Liver (tissue), 9 donors: Measurements from ENCODE around the gene LTBP2. TPM values are rescaled to one million over a fixed set of nuclear protein-coding genes. Genes with fewer than 3 reads are reported as not detected.

Experiments
- DNase-seq: peaks from one replicate; pipeline ENCODE4 v3.0.0-alpha.2; 2017; ENCODE audit warnings: low spot score
- H3K27ac ChIP-seq, 2 donors: one replicate each; pipeline ENCODE4 v1.7.0; 2013; ENCODE audit warnings: inconsistent platforms in 2 of 2, low read length in 2 of 2, control low read depth in 1 of 2, low read depth in 1 of 2, mild to moderate bottlenecking in 1 of 2
- H3K27me3 ChIP-seq, 4 donors: one replicate each; pipeline versions ENCODE4 v1.6.1 to v1.7.0; 2013; ENCODE audit warnings: low read length in 3 of 4, inconsistent platforms in 1 of 4, mild to moderate bottlenecking in 1 of 4, moderate library complexity in 1 of 4; ENCODE audit not compliant: control insufficient read depth in 4 of 4, insufficient read depth in 4 of 4
- H3K36me3 ChIP-seq, 4 donors: one replicate each; pipeline versions ENCODE4 v1.6.1 to v1.7.0; 2013; ENCODE audit warnings: low read length in 3 of 4, mild to moderate bottlenecking in 3 of 4, low read depth in 1 of 4, moderate library complexity in 1 of 4; ENCODE audit not compliant: control insufficient read depth in 4 of 4, insufficient read depth in 3 of 4
- H3K4me1 ChIP-seq, 4 donors: one replicate each; pipeline versions ENCODE4 v1.6.1 to v1.7.0; 2013; ENCODE audit warnings: low read length in 3 of 4, mild to moderate bottlenecking in 3 of 4, moderate library complexity in 1 of 4; ENCODE audit not compliant: control insufficient read depth in 4 of 4, insufficient read depth in 4 of 4
- H3K4me3 ChIP-seq, 3 donors: one replicate each; pipeline versions ENCODE4 v1.6.1 to v1.7.0; 2013; ENCODE audit warnings: low read length in 3 of 3, control low read depth in 1 of 3, low read depth in 1 of 3, mild to moderate bottlenecking in 1 of 3
- H3K9ac ChIP-seq, 2 donors: one replicate each; pipeline ENCODE4 v1.7.0; 2013; ENCODE audit warnings: low read length in 2 of 2, mild to moderate bottlenecking in 2 of 2, moderate library complexity in 2 of 2, control low read depth in 1 of 2, low read depth in 1 of 2
- H3K9me3 ChIP-seq, 4 donors: one replicate each; pipeline versions ENCODE4 v1.6.1 to v1.7.0; 2013; ENCODE audit warnings: low read length in 3 of 4; ENCODE audit not compliant: control insufficient read depth in 4 of 4
- EGR1 ChIP-seq, 2 donors: IDR thresholded peaks; 2 replicates each; pipeline ENCODE4 v1.6.1; 2016 to 2018; ENCODE audit warnings: antibody characterized with exemption in 2 of 2, low read depth in 2 of 2
- FOXA1 ChIP-seq: IDR thresholded peaks from 2 replicates; pipeline ENCODE4 v1.6.1; 2016; ENCODE audit warnings: antibody characterized with exemption
- FOXA2 ChIP-seq: IDR thresholded peaks from 2 replicates; pipeline ENCODE4 v1.6.1; 2016; ENCODE audit warnings: antibody characterized with exemption
- GABPA ChIP-seq, 2 donors: IDR thresholded peaks in 1 of 2; conservative IDR thresholded peaks in 1 of 2; 2 replicates each; pipeline ENCODE4 v1.6.1; 2016; ENCODE audit warnings: antibody characterized with exemption in 2 of 2, mild to moderate bottlenecking in 1 of 2, moderate library complexity in 1 of 2
- HNF4A ChIP-seq, 2 donors: conservative IDR thresholded peaks; 2 replicates each; pipeline ENCODE4 v1.6.1; 2016; ENCODE audit warnings: antibody characterized with exemption in 2 of 2, mild to moderate bottlenecking in 2 of 2
- JUND ChIP-seq, 2 donors: IDR thresholded peaks; 2 replicates each; pipeline ENCODE4 v1.6.1; 2016; ENCODE audit warnings: antibody characterized with exemption in 2 of 2
- NR2F2 ChIP-seq: IDR thresholded peaks from 2 replicates; pipeline ENCODE4 v1.6.1; 2016; ENCODE audit warnings: antibody characterized with exemption
- RXRA ChIP-seq, 2 donors: IDR thresholded peaks; 2 replicates each; pipeline ENCODE4 v1.6.1; 2017 to 2018; ENCODE audit warnings: antibody characterized with exemption in 2 of 2, mild to moderate bottlenecking in 1 of 2
- SP1 ChIP-seq: IDR thresholded peaks from 2 replicates; pipeline ENCODE4 v1.6.1; 2018; ENCODE audit warnings: antibody characterized with exemption, mild to moderate bottlenecking
- TAF1 ChIP-seq: conservative IDR thresholded peaks from 2 replicates; pipeline ENCODE4 v1.6.1; 2016; ENCODE audit warnings: antibody characterized with exemption, mild to moderate bottlenecking
- YY1 ChIP-seq: IDR thresholded peaks from 2 replicates; pipeline ENCODE4 v1.6.1; 2016; ENCODE audit warnings: antibody characterized with exemption, mild to moderate bottlenecking
- WGBS: extraction: QIAGEN DNeasy Blood & Tissue Kit; methylation state at CpG from one replicate; pipeline ENCODE4 v1.1.7; 2013; 5-methylcytosine and 5-hydroxymethylcytosine counted together
- polyA plus RNA-seq, 2 donors: library from polyadenylated mRNA; stranded (reverse) in 1 of 2; unstranded in 1 of 2; fragments of 200-250 nt in 1 of 2; fragments of >200 nt in 1 of 2; fragmentation: Nextera tagmentation in 1 of 2; extraction: Ambion mirVana in 1 of 2; gene quantifications; one replicate each; pipeline versions ENCODE4 v1.2.1 to v1.2.3, GENCODE V29; 2013 to 2015
- total RNA-seq, 2 donors: library from RNA; depleted of rRNA; stranded (reverse); fragments of >200 nt; gene quantifications; one replicate each; pipeline ENCODE4 v1.2.3, GENCODE V29; 2014
- TF ChIP-seq, protein P1 (sequence below): fragments of 150-350 bp; IDR thresholded peaks from 2 replicates; pipeline ENCODE4 v1.5.1; 2017; ENCODE audit warnings: improper control_type of control experiment, low read depth, low read length; ENCODE audit not compliant: missing input control
- TF ChIP-seq, protein P2 (sequence below): IDR thresholded peaks from 2 replicates; pipeline ENCODE4 v1.6.1; 2016; ENCODE audit warnings: antibody characterized with exemption
- TF ChIP-seq, protein P3 (sequence below): IDR thresholded peaks from 2 replicates; pipeline ENCODE4 v1.6.1; 2016; ENCODE audit warnings: antibody characterized with exemption
- TF ChIP-seq, protein P4 (sequence below): IDR thresholded peaks from 2 replicates; pipeline ENCODE4 v1.6.1; 2016; ENCODE audit warnings: antibody characterized with exemption, mild to moderate bottlenecking
- donor health status: healthy.
- donor health status: healthy.
- donor health status: healthy.
- donor health status: healthy.
- donor health status: healthy.

LTBP2 gene
- total and polyA plus RNA-seq, 4 donors: 0.24 to 1.3 (median 0.89) TPM

DNA sequence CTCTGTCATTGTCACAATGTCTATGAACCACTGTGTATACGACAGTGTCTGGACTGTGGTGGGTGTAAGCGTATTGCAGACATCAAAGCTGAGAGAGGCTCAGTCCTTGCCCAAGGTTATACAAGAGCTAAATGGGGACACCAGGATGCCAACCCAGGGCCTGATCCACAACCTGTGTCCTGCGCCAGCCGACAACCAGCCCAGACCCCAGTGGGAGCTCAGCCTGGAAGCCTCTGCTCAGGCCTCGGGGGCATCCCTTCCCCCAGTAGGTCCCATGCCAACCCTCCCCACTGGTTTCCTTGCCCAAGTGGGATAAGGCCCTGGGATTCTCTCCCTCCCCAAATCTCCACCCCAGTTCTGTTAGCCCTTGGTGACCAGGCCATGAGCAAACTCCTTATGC is 54.3 kb downstream of the LTBP2 start (continued):
- TF ChIP-seq, protein P1, sequence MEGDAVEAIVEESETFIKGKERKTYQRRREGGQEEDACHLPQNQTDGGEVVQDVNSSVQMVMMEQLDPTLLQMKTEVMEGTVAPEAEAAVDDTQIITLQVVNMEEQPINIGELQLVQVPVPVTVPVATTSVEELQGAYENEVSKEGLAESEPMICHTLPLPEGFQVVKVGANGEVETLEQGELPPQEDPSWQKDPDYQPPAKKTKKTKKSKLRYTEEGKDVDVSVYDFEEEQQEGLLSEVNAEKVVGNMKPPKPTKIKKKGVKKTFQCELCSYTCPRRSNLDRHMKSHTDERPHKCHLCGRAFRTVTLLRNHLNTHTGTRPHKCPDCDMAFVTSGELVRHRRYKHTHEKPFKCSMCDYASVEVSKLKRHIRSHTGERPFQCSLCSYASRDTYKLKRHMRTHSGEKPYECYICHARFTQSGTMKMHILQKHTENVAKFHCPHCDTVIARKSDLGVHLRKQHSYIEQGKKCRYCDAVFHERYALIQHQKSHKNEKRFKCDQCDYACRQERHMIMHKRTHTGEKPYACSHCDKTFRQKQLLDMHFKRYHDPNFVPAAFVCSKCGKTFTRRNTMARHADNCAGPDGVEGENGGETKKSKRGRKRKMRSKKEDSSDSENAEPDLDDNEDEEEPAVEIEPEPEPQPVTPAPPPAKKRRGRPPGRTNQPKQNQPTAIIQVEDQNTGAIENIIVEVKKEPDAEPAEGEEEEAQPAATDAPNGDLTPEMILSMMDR: no peak
- TF ChIP-seq HNF4A (conservative IDR thresholded peaks at IDR 0.05): no peak
- TF ChIP-seq NR2F2: no peak
- TF ChIP-seq FOXA1: no peak
- TF ChIP-seq FOXA2: no peak

DNA sequence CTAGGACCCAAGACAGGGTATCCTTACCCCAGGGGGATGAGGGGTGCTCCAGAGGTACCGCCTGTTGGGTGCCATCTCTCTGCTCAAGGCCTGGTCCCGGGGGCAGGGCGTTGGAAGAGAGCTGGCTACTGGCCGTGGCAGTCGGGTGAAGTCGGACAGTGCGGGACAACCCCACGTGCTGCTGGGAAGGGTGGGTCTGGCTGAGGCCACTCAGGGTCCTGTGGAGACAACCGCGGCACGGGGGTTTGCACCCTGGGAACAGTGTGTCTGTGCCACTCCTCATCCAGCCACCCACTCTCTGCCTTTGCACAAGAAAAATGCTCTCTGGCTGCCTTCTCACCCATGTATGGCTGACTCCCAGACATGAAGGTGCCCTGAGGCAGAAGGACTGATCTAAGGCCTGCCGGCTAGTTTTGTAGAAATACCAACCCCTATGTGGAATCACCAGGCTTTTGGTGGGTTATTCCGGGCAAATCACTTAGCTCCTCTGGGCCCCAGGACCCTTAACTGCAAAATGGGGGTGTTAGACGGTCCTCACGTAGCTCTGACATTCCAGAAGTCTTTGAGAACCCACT is 56.5 kb downstream of the LTBP2 start:
- no peak for DNase-seq
- no peaks in the 10 kb centered on the region for H3K4me1 ChIP-seq
- H3K9me3 ChIP-seq: no peaks in the 10 kb centered on the region
- no peak for TF ChIP-seq JUND (IDR thresholded peaks at IDR 0.05)
- TF ChIP-seq, protein P1: no peak
- TF ChIP-seq, protein P2, sequence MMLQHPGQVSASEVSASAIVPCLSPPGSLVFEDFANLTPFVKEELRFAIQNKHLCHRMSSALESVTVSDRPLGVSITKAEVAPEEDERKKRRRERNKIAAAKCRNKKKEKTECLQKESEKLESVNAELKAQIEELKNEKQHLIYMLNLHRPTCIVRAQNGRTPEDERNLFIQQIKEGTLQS: no peak
- no peak for TF ChIP-seq YY1
- TF ChIP-seq RXRA (IDR thresholded peaks at IDR 0.05): no peak
- TF ChIP-seq FOXA2: no peak
- TF ChIP-seq TAF1: no peak
- H3K27ac ChIP-seq: no peak overlapping the region
- WGBS: 94% methylated on average over 15 of the region's 15 CpGs
- no peak overlapping the region for H3K4me3 ChIP-seq
- no peak overlapping the region for H3K9ac ChIP-seq
- H3K27me3 ChIP-seq: no peaks in the 10 kb centered on the region
- H3K36me3 ChIP-seq: no peaks in the 10 kb centered on the region

DNA sequence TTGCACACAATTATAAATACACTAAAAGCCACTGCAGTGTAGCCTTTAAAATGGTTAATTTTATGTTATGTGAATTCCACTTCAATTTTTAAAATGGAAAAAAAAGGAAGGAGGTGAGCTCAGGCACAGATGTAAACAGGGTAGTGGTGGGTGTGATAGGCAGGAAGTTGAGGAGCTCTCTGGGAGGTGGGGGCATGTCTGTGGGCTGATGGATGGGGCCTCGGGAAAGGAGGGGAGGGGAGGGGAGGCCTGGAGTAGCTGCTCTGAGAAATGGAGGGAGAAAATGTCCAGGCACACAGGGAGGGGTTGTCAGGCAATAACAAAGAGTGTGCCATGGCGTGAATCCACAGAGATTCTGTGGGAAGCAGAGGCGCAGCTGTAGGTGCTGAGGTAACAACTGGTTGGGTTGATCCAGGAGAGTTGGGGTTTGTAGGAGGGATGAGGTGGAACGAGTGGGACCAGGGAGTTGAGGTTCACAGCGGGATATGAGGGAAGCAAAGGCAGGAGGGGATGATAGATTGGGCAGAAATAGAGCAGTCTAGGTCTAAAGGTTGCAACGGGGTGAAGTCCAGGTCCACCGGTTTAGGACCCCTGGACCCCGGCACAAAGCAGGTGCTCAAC is 57.2 kb downstream of the LTBP2 start:
- no peaks in the 10 kb centered on the region for H3K27me3 ChIP-seq
- DNase-seq: no peak
- no peak overlapping the region for H3K4me3 ChIP-seq
- no peak overlapping the region for H3K27ac ChIP-seq
- 79% methylated on average over 8 of the region's 8 CpGs for WGBS
- H3K4me1 ChIP-seq: no peaks in the 10 kb centered on the region
- H3K9me3 ChIP-seq: no peaks in the 10 kb centered on the region
- no peak overlapping the region for H3K9ac ChIP-seq
- H3K36me3 ChIP-seq: no peaks in the 10 kb centered on the region
- TF ChIP-seq YY1 (no peak), GABPA (IDR thresholded peaks at IDR 0.05 in 1 of 2, conservative IDR thresholded peaks at IDR 0.05 in 1 of 2) (no peak), HNF4A (conservative IDR thresholded peaks at IDR 0.05) (no peak), RXRA (IDR thresholded peaks at IDR 0.05) (no peak), TAF1 (no peak), SP1 (no peak), FOXA1 (no peak), NR2F2 (no peak), EGR1 (IDR thresholded peaks at IDR 0.05; ENCODE audit: low read depth in 2 of 2) (no peak), JUND (IDR thresholded peaks at IDR 0.05) (no peak)
- TF ChIP-seq, protein P3, sequence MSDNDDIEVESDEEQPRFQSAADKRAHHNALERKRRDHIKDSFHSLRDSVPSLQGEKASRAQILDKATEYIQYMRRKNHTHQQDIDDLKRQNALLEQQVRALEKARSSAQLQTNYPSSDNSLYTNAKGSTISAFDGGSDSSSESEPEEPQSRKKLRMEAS: no peak
- TF ChIP-seq, protein P1: no peak
- TF ChIP-seq, protein P2: no peak
- TF ChIP-seq, protein P4, sequence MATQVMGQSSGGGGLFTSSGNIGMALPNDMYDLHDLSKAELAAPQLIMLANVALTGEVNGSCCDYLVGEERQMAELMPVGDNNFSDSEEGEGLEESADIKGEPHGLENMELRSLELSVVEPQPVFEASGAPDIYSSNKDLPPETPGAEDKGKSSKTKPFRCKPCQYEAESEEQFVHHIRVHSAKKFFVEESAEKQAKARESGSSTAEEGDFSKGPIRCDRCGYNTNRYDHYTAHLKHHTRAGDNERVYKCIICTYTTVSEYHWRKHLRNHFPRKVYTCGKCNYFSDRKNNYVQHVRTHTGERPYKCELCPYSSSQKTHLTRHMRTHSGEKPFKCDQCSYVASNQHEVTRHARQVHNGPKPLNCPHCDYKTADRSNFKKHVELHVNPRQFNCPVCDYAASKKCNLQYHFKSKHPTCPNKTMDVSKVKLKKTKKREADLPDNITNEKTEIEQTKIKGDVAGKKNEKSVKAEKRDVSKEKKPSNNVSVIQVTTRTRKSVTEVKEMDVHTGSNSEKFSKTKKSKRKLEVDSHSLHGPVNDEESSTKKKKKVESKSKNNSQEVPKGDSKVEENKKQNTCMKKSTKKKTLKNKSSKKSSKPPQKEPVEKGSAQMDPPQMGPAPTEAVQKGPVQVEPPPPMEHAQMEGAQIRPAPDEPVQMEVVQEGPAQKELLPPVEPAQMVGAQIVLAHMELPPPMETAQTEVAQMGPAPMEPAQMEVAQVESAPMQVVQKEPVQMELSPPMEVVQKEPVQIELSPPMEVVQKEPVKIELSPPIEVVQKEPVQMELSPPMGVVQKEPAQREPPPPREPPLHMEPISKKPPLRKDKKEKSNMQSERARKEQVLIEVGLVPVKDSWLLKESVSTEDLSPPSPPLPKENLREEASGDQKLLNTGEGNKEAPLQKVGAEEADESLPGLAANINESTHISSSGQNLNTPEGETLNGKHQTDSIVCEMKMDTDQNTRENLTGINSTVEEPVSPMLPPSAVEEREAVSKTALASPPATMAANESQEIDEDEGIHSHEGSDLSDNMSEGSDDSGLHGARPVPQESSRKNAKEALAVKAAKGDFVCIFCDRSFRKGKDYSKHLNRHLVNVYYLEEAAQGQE: no peak
